SK-N-SH (cell line): ENCODE results near the gene FBXL2.

ENCODE experiments used
- CHD2 ChIP-seq: fragments of 150-350 bp; IDR thresholded peaks from 2 replicates; pipeline ENCODE4 v1.6.1; 2018; ENCODE audit warnings: low read length; ENCODE audit not compliant: partially characterized antibody
- CTCF ChIP-seq: fragments of 200-600 bp; sonication (generic); IDR thresholded peaks from 2 replicates; pipeline ENCODE4 v1.6.1; 2017; ENCODE audit warnings: antibody characterized with exemption, mild to moderate bottlenecking, moderate library complexity
- ELF1 ChIP-seq: IDR thresholded peaks from 2 replicates; pipeline ENCODE4 v1.4.0; 2012
- EP300 ChIP-seq, 2 experiments: IDR thresholded peaks; 2 replicates each; pipeline versions ENCODE4 v1.4.0 to v1.6.1; 2012; ENCODE audit warnings: borderline replicate concordance in 1 of 2, low read depth in 1 of 2, low read length in 1 of 2
- GATA2 ChIP-seq: sonication (generic); formaldehyde crosslinking; IDR thresholded peaks from 2 replicates; pipeline ENCODE4 v1.5.0; 2020; ENCODE audit warnings: mild to moderate bottlenecking, missing genetic modification reagents
- PBX3 ChIP-seq: IDR thresholded peaks from 2 replicates; pipeline ENCODE4; 2012
- POLR2AphosphoS5 ChIP-seq: IDR thresholded peaks from 2 replicates; pipeline ENCODE4 v1.6.1; 2012; ENCODE audit warnings: low read depth, low read length
- REST ChIP-seq: IDR thresholded peaks from 2 replicates; pipeline ENCODE4 v1.6.1; 2012; ENCODE audit warnings: mild to moderate bottlenecking, low read depth, low read length, moderate library complexity
- SIN3A ChIP-seq: IDR thresholded peaks from 2 replicates; pipeline ENCODE4 v1.6.1; 2012; ENCODE audit warnings: low read depth, mild to moderate bottlenecking, low read length, moderate library complexity, borderline replicate concordance
- SMC3 ChIP-seq: IDR thresholded peaks from 2 replicates; pipeline ENCODE4 v1.6.1; 2012; ENCODE audit warnings: low read depth, low read length, improper control_type of control experiment
- YY1 ChIP-seq: IDR thresholded peaks from 2 replicates; pipeline ENCODE4 v1.4.0; 2012; ENCODE audit warnings: low read depth, mild to moderate bottlenecking

GRCh38 chr3:33430061-33430460 lies 152.8 kb downstream of the FBXL2 start:
- TF ChIP-seq YY1 (no peak), CTCF (no peak), SMC3 (no peak), ELF1 (no peak), REST (no peak), PBX3 (no peak), CHD2 (no peak), EP300 (IDR thresholded peaks at IDR 0.05; ENCODE audit: borderline replicate concordance in 1 of 2, low read depth in 1 of 2, low read length in 1 of 2) (no peak), GATA2 (no peak), SIN3A (no peak), POLR2AphosphoS5 (no peak)
